GM12878 (cell line): ENCODE data around the gene AMH. TPM values are rescaled to one million over a fixed set of nuclear protein-coding genes. Genes with fewer than 3 reads are reported as not detected.

Experiments
- BRCA1 ChIP-seq: IDR thresholded peaks from 2 replicates; pipeline ENCODE4 v1.6.1; 2011; ENCODE audit warnings: low read depth, low read length, improper control_type of control experiment
- CBFB ChIP-seq: IDR thresholded peaks from 2 replicates; pipeline ENCODE4 v1.6.1; 2016; ENCODE audit warnings: antibody characterized with exemption, low read depth
- CBX3 ChIP-seq: fragments of 200-600 bp; sonication (generic); IDR thresholded peaks from 2 replicates; pipeline ENCODE4 v1.6.1; 2016; ENCODE audit warnings: low read depth, borderline replicate concordance
- EP300 ChIP-seq, 2 experiments: fragments of 150-350 bp in 1 of 2; IDR thresholded peaks; 2 replicates each; pipeline ENCODE4 v1.6.1; 2011 to 2012; ENCODE audit warnings: low read depth in 2 of 2, low read length in 2 of 2, borderline replicate concordance in 1 of 2, improper control_type of control experiment in 1 of 2, inconsistent platforms in 1 of 2; ENCODE audit not compliant: control insufficient read depth in 1 of 2
- GATAD2B ChIP-seq: fragments of 450-650 bp; conservative IDR thresholded peaks from 2 replicates; pipeline ENCODE4 v1.6.1; 2017; ENCODE audit warnings: low read depth, mild to moderate bottlenecking, moderate library complexity
- HSF1 ChIP-seq: fragments of 150-350 bp; IDR thresholded peaks from 2 replicates; pipeline ENCODE4 v1.6.1; 2014; ENCODE audit warnings: mild to moderate bottlenecking, low read depth, low read length
- MEF2B ChIP-seq: fragments of 450-650 bp; IDR thresholded peaks from 2 replicates; pipeline ENCODE4 v1.6.1; 2018; ENCODE audit warnings: mild to moderate bottlenecking, moderate library complexity; ENCODE audit not compliant: partially characterized antibody, poor library complexity, severe bottlenecking
- MYB ChIP-seq: fragments of 150-350 bp; IDR thresholded peaks from 2 replicates; pipeline ENCODE4 v1.6.1; 2014; ENCODE audit warnings: mild to moderate bottlenecking, low read depth, low read length, borderline replicate concordance
- NBN ChIP-seq: fragments of 450-650 bp; IDR thresholded peaks from 2 replicates; pipeline ENCODE4 v1.6.1; 2016
- POLR2AphosphoS2 ChIP-seq: IDR thresholded peaks from 2 replicates; pipeline ENCODE4 v1.6.1; 2011; ENCODE audit warnings: low read depth, mild to moderate bottlenecking, low read length, improper control_type of control experiment, moderate library complexity
- POU2F2 ChIP-seq: IDR thresholded peaks from 3 replicates; pipeline ENCODE4 v1.6.1; 2011; ENCODE audit warnings: low read depth, mild to moderate bottlenecking, low read length, borderline replicate concordance
- PRDM15 ChIP-seq: fragments of 450-650 bp; formaldehyde crosslinking; IDR thresholded peaks from 2 replicates; pipeline ENCODE4 v1.4.0; 2020; ENCODE audit warnings: mild to moderate bottlenecking, moderate library complexity
- RAD51 ChIP-seq: fragments of 450-650 bp; IDR thresholded peaks from 2 replicates; pipeline ENCODE4 v1.6.1; 2016; ENCODE audit warnings: moderate library complexity, mild to moderate bottlenecking, inconsistent platforms
- SIN3A ChIP-seq: IDR thresholded peaks from 2 replicates; pipeline ENCODE4 v1.6.1; 2012; ENCODE audit warnings: low read depth, low read length, improper control_type of control experiment
- SMC3 ChIP-seq: IDR thresholded peaks from 2 replicates; pipeline ENCODE4 v1.6.1; 2011; ENCODE audit warnings: low read length, improper control_type of control experiment, borderline replicate concordance
- SREBF2 ChIP-seq: IDR thresholded peaks from 2 replicates; pipeline ENCODE4 v1.6.1; 2012; ENCODE audit warnings: mild to moderate bottlenecking, low read length
- SRF ChIP-seq, 2 experiments: IDR thresholded peaks; 2 replicates each; pipeline ENCODE4 v1.6.1; 2011; ENCODE audit warnings: low read depth in 2 of 2, low read length in 2 of 2, mild to moderate bottlenecking in 1 of 2, moderate library complexity in 1 of 2
- STAT3 ChIP-seq: IDR thresholded peaks from 2 replicates; pipeline ENCODE4 v1.6.1; 2011; ENCODE audit warnings: low read depth, low read length, improper control_type of control experiment
- TAF1 ChIP-seq: IDR thresholded peaks from 2 replicates; pipeline ENCODE4 v1.6.1; 2011; ENCODE audit warnings: mild to moderate bottlenecking, low read depth, low read length, borderline replicate concordance
- ZNF207 ChIP-seq: fragments of 450-650 bp; IDR thresholded peaks from 2 replicates; pipeline ENCODE4 v1.6.1; 2014; ENCODE audit warnings: antibody characterized with exemption, mild to moderate bottlenecking, borderline replicate concordance
- polyA plus RNA-seq, 11 experiments: library from polyadenylated mRNA; depleted of rRNA in 4 of 11; unstranded in 6 of 11; stranded (reverse) in 5 of 11; fragments of >200 nt; fragmentation: Nextera tagmentation in 4 of 11; fragmentation: Illumina TruSeq in 1 of 11; extraction: Ambion mirVana in 4 of 11; extraction: Trizol in 1 of 11; gene quantifications; 1 replicate in 1 of 11; 2 replicates in 10 of 11; pipeline versions ENCODE4 v1.2.1 to v1.2.3, GENCODE V29; 2011 to 2016; ENCODE audit warnings: inconsistent platforms in 2 of 11, missing spikeins in 2 of 11, low read depth in 1 of 11
- total RNA-seq, 4 experiments: library from RNA; depleted of rRNA in 3 of 4; stranded (reverse); fragments of >200 nt in 3 of 4; fragmentation: Illumina TruSeq in 1 of 4; extraction: Trizol in 1 of 4; gene quantifications; 2 replicates each; pipeline versions ENCODE4 v1.2.1 to v1.2.3, GENCODE V29; 2013 to 2021
- TF ChIP-seq, protein P1 (sequence below): fragments of 450-650 bp; formaldehyde crosslinking; IDR thresholded peaks from 2 replicates; pipeline ENCODE4 v1.5.0; 2022; ENCODE audit warnings: mild to moderate bottlenecking, missing genetic modification characterization

The AMH gene
- total and polyA plus RNA-seq, 10 of the 15 experiments (the other 5 are each of a cell fraction or from before 2014, with no cell fraction given): 0.17 to 3.5 (median 0.81) TPM; not detected in 4

GRCh38 chr19:2273356-2274184, 24.4 kb downstream of the AMH start (continued):
- 0 out of 2 replicates have a peak, but pooled peaks have one; percentile 31 for TF ChIP-seq SREBF2
- TF ChIP-seq BRCA1: no peak
- TF ChIP-seq EP300 (IDR thresholded peaks at IDR 0.05; ENCODE audit: borderline replicate concordance in 1 of 2, control insufficient read depth in 1 of 2, low read depth in 2 of 2, low read length in 2 of 2): no peak
- TF ChIP-seq NBN: 0 out of 2 replicates have a peak, but pooled peaks have one; percentile 44
- no peak; the same call in 1 of the 2 replicates for TF ChIP-seq CBFB
- TF ChIP-seq HSF1: no peak
- TF ChIP-seq SIN3A: peak; percentile 76
- TF ChIP-seq MEF2B: peak; percentile 97
- no peak for TF ChIP-seq MYB
- no peak for TF ChIP-seq STAT3
- peak; percentile 75 for TF ChIP-seq GATAD2B
- TF ChIP-seq POLR2AphosphoS2: peak; percentile 98
- peak; percentile 36; the same call in 2 of the 3 replicates for TF ChIP-seq POU2F2
- TF ChIP-seq CBX3: no peak
- TF ChIP-seq SMC3: peak; percentile 82
- TF ChIP-seq PRDM15: no peak
- no peak; the same call in 1 of the 2 replicates for TF ChIP-seq TAF1
- TF ChIP-seq ZNF207: peak; percentile 84
- TF ChIP-seq, protein P1, sequence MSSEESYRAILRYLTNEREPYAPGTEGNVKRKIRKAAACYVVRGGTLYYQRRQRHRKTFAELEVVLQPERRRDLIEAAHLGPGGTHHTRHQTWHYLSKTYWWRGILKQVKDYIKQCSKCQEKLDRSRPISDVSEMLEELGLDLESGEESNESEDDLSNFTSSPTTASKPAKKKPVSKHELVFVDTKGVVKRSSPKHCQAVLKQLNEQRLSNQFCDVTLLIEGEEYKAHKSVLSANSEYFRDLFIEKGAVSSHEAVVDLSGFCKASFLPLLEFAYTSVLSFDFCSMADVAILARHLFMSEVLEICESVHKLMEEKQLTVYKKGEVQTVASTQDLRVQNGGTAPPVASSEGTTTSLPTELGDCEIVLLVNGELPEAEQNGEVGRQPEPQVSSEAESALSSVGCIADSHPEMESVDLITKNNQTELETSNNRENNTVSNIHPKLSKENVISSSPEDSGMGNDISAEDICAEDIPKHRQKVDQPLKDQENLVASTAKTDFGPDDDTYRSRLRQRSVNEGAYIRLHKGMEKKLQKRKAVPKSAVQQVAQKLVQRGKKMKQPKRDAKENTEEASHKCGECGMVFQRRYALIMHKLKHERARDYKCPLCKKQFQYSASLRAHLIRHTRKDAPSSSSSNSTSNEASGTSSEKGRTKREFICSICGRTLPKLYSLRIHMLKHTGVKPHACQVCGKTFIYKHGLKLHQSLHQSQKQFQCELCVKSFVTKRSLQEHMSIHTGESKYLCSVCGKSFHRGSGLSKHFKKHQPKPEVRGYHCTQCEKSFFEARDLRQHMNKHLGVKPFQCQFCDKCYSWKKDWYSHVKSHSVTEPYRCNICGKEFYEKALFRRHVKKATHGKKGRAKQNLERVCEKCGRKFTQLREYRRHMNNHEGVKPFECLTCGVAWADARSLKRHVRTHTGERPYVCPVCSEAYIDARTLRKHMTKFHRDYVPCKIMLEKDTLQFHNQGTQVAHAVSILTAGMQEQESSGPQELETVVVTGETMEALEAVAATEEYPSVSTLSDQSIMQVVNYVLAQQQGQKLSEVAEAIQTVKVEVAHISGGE (CRISPR knock-in tag): peak; percentile 31; the same call in 1 of the 2 replicates
- TF ChIP-seq SRF (IDR thresholded peaks at IDR 0.05; ENCODE audit: low read depth in 2 of 2, low read length in 2 of 2): no peak
- no peak for TF ChIP-seq RAD51
